ENCODE measurements around the gene BLM.

- TF ChIP-seq CTCF (IDR thresholded peaks at IDR 0.05; ENCODE audit: insufficient read depth, low read depth, low read length) (no peak), EZH2 (IDR thresholded peaks at IDR 0.05; ENCODE audit: insufficient read depth, low read length) (no peak)
Measured at GRCh38 chr15:90742087-90742486, 24.9 kb downstream of the BLM start.

Data from astrocyte (in vitro differentiated cells and primary cell).